Omental fat pad (tissue), 4 donors: ENCODE data around the gene TAC3. TPM values are rescaled to one million over a fixed set of nuclear protein-coding genes. Genes with fewer than 3 reads are reported as not detected.
"Not testable (repeated sequence)": the region's sequence is repeated elsewhere in the genome, so short reads cannot be mapped to it uniquely, and the experiment has no call there.

Experiments
- ATAC-seq: fragments of 150-250 bp; one replicate; pipeline ENCODE4 v1.9.1; 2016; ENCODE audit warnings: mild to moderate bottlenecking, moderate library complexity; ENCODE audit not compliant: low FRiP score
- DNase-seq: peaks from one replicate; pipeline ENCODE4 v3.0.0-alpha.2; 2019; ENCODE audit warnings: low spot score
- total RNA-seq, 4 donors: library from RNA; depleted of rRNA; stranded (reverse); fragments of >200 nt; gene quantifications; one replicate each; pipeline ENCODE4 v1.1.0, GENCODE V29; 2016
- TF ChIP-seq, protein P1 (sequence below), 3 donors: fragments of 450-650 bp; IDR thresholded peaks; one replicate each; pipeline ENCODE4 v1.5.1; 2016 to 2017; ENCODE audit warnings: antibody characterized with exemption in 3 of 3, mild to moderate bottlenecking in 3 of 3, moderate library complexity in 2 of 3

The TAC3 gene
- total RNA-seq, 4 donors from 2014 or later = not detected

DNA sequence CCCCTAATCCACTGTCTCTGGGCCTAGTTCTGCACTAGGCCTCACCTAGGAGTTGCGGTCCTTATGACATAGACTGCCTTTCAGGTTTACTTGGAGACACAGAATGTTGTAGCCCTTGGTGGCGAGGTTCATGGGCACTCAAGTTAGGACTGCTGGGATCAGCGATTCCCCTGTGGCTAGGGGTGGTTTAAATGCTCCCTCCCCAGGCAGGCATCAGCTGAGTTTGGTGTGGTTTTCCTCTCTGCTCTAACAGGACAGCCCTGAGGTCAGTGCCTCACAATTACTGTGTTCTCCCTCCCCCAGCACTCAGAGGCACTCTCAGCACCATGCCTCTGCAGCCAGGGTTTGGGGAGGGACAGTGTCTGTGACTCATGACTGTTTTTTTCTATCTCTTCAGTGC, 36.7 kb downstream of the TAC3 start:
- TF ChIP-seq, protein P1, sequence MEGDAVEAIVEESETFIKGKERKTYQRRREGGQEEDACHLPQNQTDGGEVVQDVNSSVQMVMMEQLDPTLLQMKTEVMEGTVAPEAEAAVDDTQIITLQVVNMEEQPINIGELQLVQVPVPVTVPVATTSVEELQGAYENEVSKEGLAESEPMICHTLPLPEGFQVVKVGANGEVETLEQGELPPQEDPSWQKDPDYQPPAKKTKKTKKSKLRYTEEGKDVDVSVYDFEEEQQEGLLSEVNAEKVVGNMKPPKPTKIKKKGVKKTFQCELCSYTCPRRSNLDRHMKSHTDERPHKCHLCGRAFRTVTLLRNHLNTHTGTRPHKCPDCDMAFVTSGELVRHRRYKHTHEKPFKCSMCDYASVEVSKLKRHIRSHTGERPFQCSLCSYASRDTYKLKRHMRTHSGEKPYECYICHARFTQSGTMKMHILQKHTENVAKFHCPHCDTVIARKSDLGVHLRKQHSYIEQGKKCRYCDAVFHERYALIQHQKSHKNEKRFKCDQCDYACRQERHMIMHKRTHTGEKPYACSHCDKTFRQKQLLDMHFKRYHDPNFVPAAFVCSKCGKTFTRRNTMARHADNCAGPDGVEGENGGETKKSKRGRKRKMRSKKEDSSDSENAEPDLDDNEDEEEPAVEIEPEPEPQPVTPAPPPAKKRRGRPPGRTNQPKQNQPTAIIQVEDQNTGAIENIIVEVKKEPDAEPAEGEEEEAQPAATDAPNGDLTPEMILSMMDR (IDR thresholded peaks at IDR 0.05) = no peak
- no peak for ATAC-seq
- DNase-seq = no peak

DNA sequence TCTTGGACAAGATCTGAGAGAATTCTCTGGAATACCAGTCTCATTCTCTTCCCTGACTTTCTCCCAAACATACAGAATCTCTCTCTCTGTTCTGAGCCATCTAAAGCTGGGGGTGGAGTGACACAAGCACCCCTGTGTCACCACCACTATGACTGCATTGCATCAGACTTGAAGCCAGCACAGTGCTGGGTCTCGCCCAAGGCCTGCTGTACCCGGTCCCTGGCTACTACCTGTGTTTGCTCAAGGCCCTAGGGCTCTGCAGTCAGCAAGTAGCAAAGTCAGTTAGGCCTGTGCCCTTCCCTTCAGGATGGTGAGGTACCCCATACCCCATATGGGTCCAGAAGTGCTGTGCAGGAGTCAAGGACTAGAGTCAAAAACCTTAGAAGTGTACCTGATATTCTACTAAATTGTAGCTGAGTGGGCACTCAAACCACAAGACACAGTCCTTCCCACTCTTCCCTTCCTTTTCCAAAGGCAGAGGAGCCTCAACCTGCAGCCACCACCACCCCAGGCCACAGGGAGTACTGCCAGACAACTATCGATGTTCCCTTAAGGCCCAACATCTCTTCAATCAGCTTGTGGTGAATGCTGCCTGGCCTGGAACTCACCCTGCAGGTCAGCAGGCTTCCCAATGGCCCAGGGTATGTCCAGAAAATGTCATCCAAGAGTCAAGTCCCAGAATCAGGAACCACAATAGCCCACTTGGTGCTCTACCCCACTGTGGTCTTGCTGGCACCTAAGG, 37.8 kb downstream of the TAC3 start:
- TF ChIP-seq, protein P1 (IDR thresholded peaks at IDR 0.05) = no peak
- no peak for ATAC-seq
- no peak for DNase-seq

DNA sequence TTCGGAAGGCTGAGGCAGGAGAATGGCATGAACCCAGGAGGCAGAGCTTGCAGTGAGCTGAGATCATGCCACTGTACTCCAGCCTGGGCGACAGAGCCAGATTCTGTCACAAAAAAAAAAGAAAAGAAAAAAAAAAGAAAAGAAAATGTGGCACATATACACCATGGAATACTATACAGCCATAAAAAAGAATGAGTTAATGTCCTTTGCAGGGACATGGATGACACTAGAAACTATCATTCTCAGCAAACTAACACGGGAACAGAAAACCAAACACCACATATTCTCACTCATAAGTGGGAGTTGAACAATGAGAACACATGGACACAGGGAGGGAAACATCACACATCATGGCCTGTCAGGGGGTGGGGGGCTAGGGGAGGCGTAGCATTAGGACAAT, 39.0 kb downstream of the TAC3 start:
- ATAC-seq = not testable (repeated sequence)

DNA sequence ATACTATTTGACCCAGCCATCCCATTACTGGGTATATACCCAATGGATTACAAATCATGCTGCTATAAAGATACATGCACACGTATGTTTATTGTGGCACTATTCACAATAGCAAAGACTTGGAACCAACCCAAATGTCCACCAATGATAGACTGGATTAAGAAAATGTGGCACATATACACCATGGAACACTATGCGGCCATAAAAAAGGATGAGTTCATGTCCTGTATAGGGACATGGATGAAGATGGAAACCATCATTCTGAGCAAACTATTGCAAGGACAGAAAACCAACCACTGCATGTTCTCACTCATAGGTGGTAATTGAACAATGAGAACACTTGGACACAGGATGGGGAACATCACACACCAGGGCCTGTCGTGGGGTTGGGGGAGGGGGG, 42.1 kb downstream of the TAC3 start:
- ATAC-seq = not testable (repeated sequence)

More for the DNA sequence above, 39.0 kb downstream of the TAC3 start:
- DNase-seq = not testable (repeated sequence)

DNA sequence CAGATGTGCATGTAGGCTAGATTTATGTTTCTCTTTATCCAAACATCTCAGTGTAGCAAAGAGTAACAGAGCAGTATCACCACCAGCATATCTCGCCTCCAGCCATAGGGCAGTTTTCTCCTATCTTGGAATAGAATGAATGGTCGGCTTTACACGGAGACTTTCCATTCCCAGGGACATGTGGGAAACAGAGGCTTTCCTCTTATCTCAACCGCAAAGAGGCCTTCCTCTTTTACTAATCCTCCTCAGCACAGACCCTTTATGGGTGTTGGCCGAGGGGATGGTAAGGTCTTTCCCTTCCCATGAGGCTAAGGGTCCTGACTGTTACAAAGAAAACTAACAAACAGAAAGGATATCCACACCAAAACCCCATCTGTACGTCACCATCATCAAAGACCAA, 47.4 kb downstream of the TAC3 start:
- ATAC-seq, DNase-seq: not testable (repeated sequence)

More for the DNA sequence above, 42.1 kb downstream of the TAC3 start:
- DNase-seq = not testable (repeated sequence)

DNA sequence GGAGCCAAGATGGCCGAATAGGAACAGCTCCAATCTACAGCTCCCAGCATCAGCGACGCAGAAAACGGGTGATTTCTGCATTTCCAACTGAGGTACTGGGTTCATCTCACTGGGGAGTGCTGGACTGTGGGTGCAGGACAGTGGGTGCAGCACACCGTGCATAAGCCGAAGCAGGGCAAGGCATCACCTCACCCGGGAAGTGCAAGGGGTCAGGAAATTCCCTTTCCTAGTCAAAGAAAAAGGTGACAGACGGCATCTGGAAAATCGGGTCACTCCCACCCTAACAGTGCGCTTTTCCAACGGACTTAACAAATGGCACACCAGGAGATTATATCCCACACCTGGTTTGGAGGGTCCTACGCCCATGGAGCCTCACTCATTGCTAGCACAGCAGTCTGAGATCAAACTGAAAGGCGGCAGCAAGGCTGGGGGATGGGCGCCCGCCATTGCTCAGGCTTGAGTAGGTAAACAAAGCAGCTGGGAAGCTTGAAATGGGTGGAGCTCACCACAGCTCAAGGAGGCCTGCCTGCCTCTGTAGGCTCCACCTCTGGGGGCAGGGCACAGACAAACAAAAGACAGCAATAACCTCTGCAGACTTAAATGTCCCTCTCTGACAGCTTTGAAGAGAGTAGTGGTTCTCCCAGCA, 50.2 kb downstream of the TAC3 start:
- not testable (repeated sequence) for ATAC-seq, DNase-seq

DNA sequence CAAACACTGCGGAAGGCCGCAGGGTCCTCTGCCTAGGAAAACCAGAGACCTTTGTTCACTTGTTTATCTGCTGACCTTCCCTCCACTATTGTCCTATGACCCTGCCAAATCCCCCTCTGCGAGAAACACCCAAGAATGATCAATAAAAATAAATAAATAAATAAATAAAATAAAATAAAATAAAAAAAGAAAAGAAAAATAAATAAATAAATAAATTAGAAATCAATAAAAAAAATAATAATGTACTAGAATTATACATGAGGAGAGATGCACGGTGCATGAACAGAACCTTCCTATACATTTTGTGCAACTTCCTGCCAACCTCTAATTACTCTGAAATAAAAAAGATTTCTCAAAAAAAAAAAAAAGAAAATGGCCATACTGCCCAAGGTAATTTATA, 51.2 kb downstream of the TAC3 start:
- ATAC-seq, DNase-seq: not testable (repeated sequence)

DNA sequence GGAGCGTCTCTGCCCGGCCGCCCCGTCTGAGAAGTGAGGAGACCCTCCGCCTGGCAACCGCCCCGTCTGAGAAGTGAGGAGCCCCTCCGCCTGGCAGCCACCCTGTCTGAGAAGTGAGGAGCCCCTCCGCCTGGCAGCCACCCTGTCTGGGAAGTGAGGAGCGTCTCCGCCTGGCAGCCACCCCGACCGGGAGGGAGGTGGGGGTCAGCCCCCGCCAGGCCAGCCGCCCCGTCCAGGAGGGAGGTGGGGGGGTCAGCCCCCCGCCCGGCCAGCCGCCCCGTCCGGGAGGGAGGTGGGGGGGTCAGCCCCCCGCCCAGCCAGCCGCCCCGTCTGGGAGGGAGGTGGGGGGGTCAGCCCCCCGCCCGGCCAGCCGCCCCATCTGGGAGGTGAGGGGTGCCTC, 52.8 kb downstream of the TAC3 start:
- not testable (repeated sequence) for DNase-seq, ATAC-seq

DNA sequence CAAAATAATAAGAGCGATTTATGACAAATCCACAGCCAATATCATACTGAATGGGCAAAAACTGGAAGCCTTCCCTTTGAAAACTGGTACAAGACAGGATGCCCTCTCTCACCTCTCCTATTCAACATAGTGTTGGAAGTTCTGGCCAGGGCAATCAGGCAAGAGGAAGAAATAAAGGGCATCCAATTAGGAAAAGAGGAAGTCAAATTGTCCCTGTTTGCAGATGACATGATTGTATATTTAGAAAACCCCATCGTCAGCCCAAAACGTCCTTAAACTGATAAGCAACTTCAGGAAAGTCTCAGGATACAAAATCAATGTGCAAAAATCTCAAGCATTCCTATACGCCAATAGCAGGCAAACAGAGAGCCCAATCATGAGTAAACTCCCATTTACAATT, 54.1 kb downstream of the TAC3 start:
- not testable (repeated sequence) for ATAC-seq, DNase-seq

Other genes starting within 250 kb of the TAC3 start
- not detected for gene SDR9C7, start 82.1 kb downstream of the TAC3 start, total RNA-seq
- gene RDH16, start 58.9 kb downstream of the TAC3 start, total RNA-seq = under 1 TPM in 3 of 4 donors, not detected in 1; 0.36 to 0.56 (median 0.47) TPM
- gene ZBTB39, start 10.0 kb downstream of the TAC3 start, total RNA-seq = 1 to 10 TPM; 3.5 to 7.2 (median 6.6) TPM
- under 1 TPM in 3 of 4 donors, not detected in 1; 0.25 to 0.74 (median 0.32) TPM for gene MYO1A, start 33.6 kb upstream of the TAC3 start, total RNA-seq
- 1 to 10 TPM; 4.6 to 9.8 (median 5.9) TPM for gene NEMP1, start 62.3 kb upstream of the TAC3 start, total RNA-seq
- gene NAB2, start 72.6 kb upstream of the TAC3 start, total RNA-seq = 10 to 100 TPM; 15.1 to 24.7 (median 18.1) TPM
- gene STAT6, start 94.8 kb upstream of the TAC3 start, total RNA-seq = 100 to 1,000 TPM; 112 to 234 (median 124) TPM
- gene LRP1, start 112.0 kb upstream of the TAC3 start, total RNA-seq = 100 to 1,000 TPM; 312 to 592 (median 571) TPM
- not detected for gene LRP1-AS, start 131.1 kb upstream of the TAC3 start, total RNA-seq
- 1 to 10 TPM in 2 of 4 donors, under 1 TPM in 1, not detected in 1; 0.56 to 2.4 (median 1.4) TPM for gene NXPH4, start 200.3 kb upstream of the TAC3 start, total RNA-seq
- gene SHMT2, start 213.2 kb upstream of the TAC3 start, total RNA-seq = 10 to 100 TPM; 45.2 to 66.4 (median 55.0) TPM
- 1 to 10 TPM; 2.0 to 3.7 (median 2.6) TPM for gene STAC3, start 234.7 kb upstream of the TAC3 start, total RNA-seq